Activated CD8-positive, alpha-beta T cell treated with anti-CD3 and anti-CD28 coated beads for 36 hours (primary cell): Measurements from ENCODE around the gene GTF2H4. TPM values are rescaled to one million over a fixed set of nuclear protein-coding genes. Genes with fewer than 3 reads are reported as not detected.
A peak's percentile ranks its signal among the peaks of the same experiment; 100 is the strongest.
"Not testable (repeated sequence)": the region's sequence is repeated elsewhere in the genome, so short reads cannot be mapped to it uniquely, and the experiment has no call there.

Experiments
- ATAC-seq: fragments of 200-7000 bp; cut with Tn5 transposase; one replicate; pipeline ENCODE4 v1.10.0; 2021; ENCODE audit warnings: mild to moderate bottlenecking, moderate library complexity
- CTCF ChIA-PET: fragments of 350-600 bp; sonication (Branson Sonifier 250); formaldehyde crosslinking; loops from one replicate; lab custom pipeline; 2021; ENCODE audit warnings: antibody characterized with exemption; lab: Charles Lee
- POLR2A ChIA-PET: fragments of 350-600 bp; sonication (Branson Sonifier 250); formaldehyde crosslinking; loops from one replicate; lab custom pipeline; 2021; ENCODE audit warnings: antibody characterized with exemption; lab: Charles Lee
- DNase-seq: peaks from one replicate; pipeline ENCODE4 v3.0.0-alpha.2; 2020
- H3K27ac Mint-ChIP-seq: one replicate; pipeline ENCODE4 v1.8.0; 2021; ENCODE audit warnings: mild to moderate bottlenecking, mixed read lengths
- H3K27me3 Mint-ChIP-seq: one replicate; pipeline ENCODE4 v1.8.0; 2021; ENCODE audit warnings: mixed read lengths
- H3K36me3 Mint-ChIP-seq: one replicate; pipeline ENCODE4 v1.8.0; 2021; ENCODE audit warnings: low read depth, mixed read lengths
- H3K4me1 Mint-ChIP-seq: one replicate; pipeline ENCODE4 v1.8.0; 2021; ENCODE audit warnings: low read depth, mixed read lengths
- H3K4me3 Mint-ChIP-seq: one replicate; pipeline ENCODE4 v1.8.0; 2021; ENCODE audit warnings: mild to moderate bottlenecking, moderate library complexity, mixed read lengths
- H3K9me3 Mint-ChIP-seq: one replicate; pipeline ENCODE4 v1.8.0; 2021; ENCODE audit warnings: mixed read lengths
- intact Hi-C: fragments of 100-400 bp; cut with micrococcal nuclease; formaldehyde crosslinking; loops from one replicate; pipeline ENCODE4 v1.10.0; 2022
- total RNA-seq, 2 experiments: library from RNA; stranded (reverse); gene quantifications; one replicate each; pipeline ENCODE4 v1.2.3, GENCODE V29; 2021
- TF ChIP-seq, protein P1 (sequence below): fragments of 200-600 bp; IDR thresholded peaks from one replicate; pipeline ENCODE4 v1.8.0; 2022; ENCODE audit warnings: antibody characterized with exemption, mild to moderate bottlenecking

The GTF2H4 gene
- total RNA-seq, 2 experiments from 2014 or later = 37.1 to 41.9 TPM

- Mint-ChIP-seq H3K4me1 (peaks cover 26% of the 10 kb centered on the region), H3K27ac (peak overlapping the region; percentile 67), H3K27me3 (no peaks in the 10 kb centered on the region), H3K4me3 (peak overlapping the region; percentile 80), H3K36me3 (peaks cover 55% of the 10 kb centered on the region), H3K9me3 (no peaks in the 10 kb centered on the region)
- DNase-seq = peak; percentile 19
- POLR2A ChIA-PET = interaction anchor here (0.8 to 1.4 kb wide), 8 partner anchors 10 to 186 kb away, joined by 3 to 4 read pairs (median 3); no protein-coding TSS in a partner anchor
- TF ChIP-seq, protein P1, sequence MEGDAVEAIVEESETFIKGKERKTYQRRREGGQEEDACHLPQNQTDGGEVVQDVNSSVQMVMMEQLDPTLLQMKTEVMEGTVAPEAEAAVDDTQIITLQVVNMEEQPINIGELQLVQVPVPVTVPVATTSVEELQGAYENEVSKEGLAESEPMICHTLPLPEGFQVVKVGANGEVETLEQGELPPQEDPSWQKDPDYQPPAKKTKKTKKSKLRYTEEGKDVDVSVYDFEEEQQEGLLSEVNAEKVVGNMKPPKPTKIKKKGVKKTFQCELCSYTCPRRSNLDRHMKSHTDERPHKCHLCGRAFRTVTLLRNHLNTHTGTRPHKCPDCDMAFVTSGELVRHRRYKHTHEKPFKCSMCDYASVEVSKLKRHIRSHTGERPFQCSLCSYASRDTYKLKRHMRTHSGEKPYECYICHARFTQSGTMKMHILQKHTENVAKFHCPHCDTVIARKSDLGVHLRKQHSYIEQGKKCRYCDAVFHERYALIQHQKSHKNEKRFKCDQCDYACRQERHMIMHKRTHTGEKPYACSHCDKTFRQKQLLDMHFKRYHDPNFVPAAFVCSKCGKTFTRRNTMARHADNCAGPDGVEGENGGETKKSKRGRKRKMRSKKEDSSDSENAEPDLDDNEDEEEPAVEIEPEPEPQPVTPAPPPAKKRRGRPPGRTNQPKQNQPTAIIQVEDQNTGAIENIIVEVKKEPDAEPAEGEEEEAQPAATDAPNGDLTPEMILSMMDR = peak; percentile 72
- intact Hi-C loops = loop anchor here (5.0 kb wide), 1 partner anchor 172 kb away; no protein-coding TSS in a partner anchor
- CTCF ChIA-PET = interaction anchor here (0.6 to 9.2 kb wide), 30 partner anchors 9 to 200 kb away, joined by 3 to 116 read pairs (median 4); no protein-coding TSS in a partner anchor
- ATAC-seq = no peak
These were observed 7.6 kb downstream of the GTF2H4 start for GRCh38 chr6:30915591-30915946.

DNA sequence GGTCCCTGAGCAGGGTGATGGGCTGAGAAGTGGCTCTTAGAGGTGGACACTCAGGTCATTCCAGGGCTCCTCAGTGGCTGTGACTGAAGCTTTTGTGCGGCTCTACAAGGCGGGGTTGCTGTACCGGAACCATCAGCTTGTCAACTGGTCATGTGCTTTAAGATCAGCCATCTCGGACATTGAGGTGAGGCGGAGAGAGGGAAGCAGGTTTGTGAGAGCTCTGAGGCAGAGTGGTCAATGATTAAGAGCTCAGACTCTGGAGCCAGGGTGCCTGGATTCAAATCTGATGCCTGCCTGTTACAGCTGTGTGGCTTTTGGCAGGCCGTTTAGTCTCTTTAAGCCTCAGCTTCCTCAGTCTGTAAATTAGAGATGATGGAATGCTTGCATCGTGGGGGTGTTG is 9.0 kb downstream of the GTF2H4 start:
- Mint-ChIP-seq H3K27me3 (no peaks in the 10 kb centered on the region), H3K9me3 (no peaks in the 10 kb centered on the region), H3K4me3 (no peak overlapping the region), H3K4me1 (peaks cover 26% of the 10 kb centered on the region), H3K36me3 (peaks cover 45% of the 10 kb centered on the region), H3K27ac (no peak overlapping the region)
- intact Hi-C loops = loop anchor here (5.0 kb wide), 1 partner anchor 170 kb away; no protein-coding TSS in a partner anchor
- no peak for ATAC-seq
- DNase-seq = no peak
- TF ChIP-seq, protein P1 = no peak
- ChIA-PET POLR2A (interaction anchor here (1.3 kb wide), 1 partner anchor 10 kb away, joined by 6 read pairs; no protein-coding TSS in a partner anchor), CTCF (interaction anchor here (2.7 to 9.2 kb wide), 5 partner anchors 11 to 170 kb away, joined by 13 to 116 read pairs (median 45); no protein-coding TSS in a partner anchor)

GRCh38 chr6:30917487-30917886 is 9.5 kb downstream of the GTF2H4 start:
- POLR2A ChIA-PET = interaction anchor here (1.3 kb wide), 1 partner anchor 9 kb away, joined by 6 read pairs; no protein-coding TSS in a partner anchor
- Mint-ChIP-seq H3K4me1 (peaks cover 26% of the 10 kb centered on the region), H3K27me3 (no peaks in the 10 kb centered on the region), H3K27ac (no peak overlapping the region), H3K4me3 (no peak overlapping the region), H3K36me3 (peaks cover 47% of the 10 kb centered on the region), H3K9me3 (no peaks in the 10 kb centered on the region)
- intact Hi-C loops = loop anchor here (5.0 kb wide), 1 partner anchor 170 kb away; no protein-coding TSS in a partner anchor
- CTCF ChIA-PET = interaction anchor here (2.7 to 9.2 kb wide), 5 partner anchors 12 to 169 kb away, joined by 13 to 116 read pairs (median 45); no protein-coding TSS in a partner anchor
- DNase-seq (no peak), ATAC-seq (no peak)
- TF ChIP-seq, protein P1 = no peak

GRCh38 chr6:30918670-30919069 is 10.7 kb downstream of the GTF2H4 start:
- ChIA-PET POLR2A (interaction anchor here (0.6 to 0.8 kb wide), 3 partner anchors 87 to 440 kb away, joined by 3 to 4 read pairs (median 3); no protein-coding TSS in a partner anchor), CTCF (interaction anchor here (0.7 to 9.2 kb wide), 7 partner anchors 11 to 169 kb away, joined by 3 to 116 read pairs (median 3); partner anchors contain the start of gene GTF2H4)
- Mint-ChIP-seq H3K9me3 (no peaks in the 10 kb centered on the region), H3K36me3 (peaks cover 45% of the 10 kb centered on the region), H3K27ac (no peak overlapping the region), H3K4me1 (peaks cover 18% of the 10 kb centered on the region), H3K27me3 (no peaks in the 10 kb centered on the region), H3K4me3 (no peak overlapping the region)
- TF ChIP-seq, protein P1 = no peak
- ATAC-seq (no peak), DNase-seq (no peak)
- intact Hi-C loops = loop anchor here (5.0 kb wide), 1 partner anchor 169 kb away; no protein-coding TSS in a partner anchor

GRCh38 chr6:30922447-30922852 is 14.4 kb downstream of the GTF2H4 start:
- no peak overlapping the region for H3K4me3 Mint-ChIP-seq
- DNase-seq (no peak), ATAC-seq (no peak)
- TF ChIP-seq, protein P1 = no peak
- ChIA-PET CTCF (interaction anchor here (0.9 kb wide), 1 partner anchor 158 kb away, joined by 3 read pairs; no protein-coding TSS in a partner anchor), POLR2A (interaction anchor here (0.9 kb wide), 1 partner anchor 179 kb away, joined by 3 read pairs; no protein-coding TSS in a partner anchor)
- intact Hi-C loops = no loop called here
- H3K36me3 Mint-ChIP-seq = peaks cover 40% of the 10 kb centered on the region
- H3K27me3 Mint-ChIP-seq = no peaks in the 10 kb centered on the region
- H3K27ac Mint-ChIP-seq = no peak overlapping the region
- H3K9me3 Mint-ChIP-seq = no peaks in the 10 kb centered on the region
- no peaks in the 10 kb centered on the region for H3K4me1 Mint-ChIP-seq

GRCh38 chr6:30924040-30924627 is 16.1 kb downstream of the GTF2H4 start:
- H3K4me3 Mint-ChIP-seq, H3K4me1 Mint-ChIP-seq, DNase-seq, ATAC-seq, H3K27ac Mint-ChIP-seq, H3K9me3 Mint-ChIP-seq, intact Hi-C loops, H3K27me3 Mint-ChIP-seq: not testable (repeated sequence)
- ChIA-PET CTCF (interaction anchor here (1.1 to 1.5 kb wide), 2 partner anchors 8 to 145 kb away, joined by 3 read pairs; no protein-coding TSS in a partner anchor), POLR2A (interaction anchor here (0.6 kb wide), 1 partner anchor 31 kb away, joined by 3 read pairs; no protein-coding TSS in a partner anchor)
- H3K36me3 Mint-ChIP-seq = peaks cover 50% of the 10 kb centered on the region
